SU-DHL-6 (cell line): Measurements from ENCODE around the gene DOK6.

Experiments used
- CTCF ChIP-seq: fragments of 200-600 bp; sonication (generic); IDR thresholded peaks from one replicate; pipeline ENCODE4 v1.5.1; 2017; ENCODE audit warnings: antibody characterized with exemption, mild to moderate bottlenecking, low read length, moderate library complexity; ENCODE audit not compliant: insufficient read depth, poor library complexity, severe bottlenecking
- EZH2phosphoT487 ChIP-seq: fragments of 200-600 bp; sonication (generic), shearing (Covaris generic); conservative IDR thresholded peaks from 2 replicates; pipeline ENCODE4 v1.6.1; 2018; ENCODE audit warnings: mild to moderate bottlenecking, antibody characterized with exemption, low read length, moderate library complexity, mixed read lengths

- TF ChIP-seq CTCF (no peak), EZH2phosphoT487 (no peak)
Observed at GRCh38 chr18:69455125-69455524, 54.4 kb downstream of the DOK6 start.
